GM20000 (cell line): Measurements from ENCODE around the gene PIM1.
"Not testable (repeated sequence)": the region's sequence is repeated elsewhere in the genome, so short reads cannot be mapped to it uniquely, and the experiment has no call there.

Source experiments
- DNase-seq: peaks from one replicate; pipeline ENCODE4 v3.0.0; 2012; ENCODE audit warnings: low spot score
- TF ChIP-seq, protein P1 (sequence below): IDR thresholded peaks from 2 replicates; pipeline ENCODE4 v1.5.1; 2012; ENCODE audit warnings: mild to moderate bottlenecking, control low read depth; ENCODE audit errors: extremely low read depth, missing control alignments

PIM1 gene

DNA sequence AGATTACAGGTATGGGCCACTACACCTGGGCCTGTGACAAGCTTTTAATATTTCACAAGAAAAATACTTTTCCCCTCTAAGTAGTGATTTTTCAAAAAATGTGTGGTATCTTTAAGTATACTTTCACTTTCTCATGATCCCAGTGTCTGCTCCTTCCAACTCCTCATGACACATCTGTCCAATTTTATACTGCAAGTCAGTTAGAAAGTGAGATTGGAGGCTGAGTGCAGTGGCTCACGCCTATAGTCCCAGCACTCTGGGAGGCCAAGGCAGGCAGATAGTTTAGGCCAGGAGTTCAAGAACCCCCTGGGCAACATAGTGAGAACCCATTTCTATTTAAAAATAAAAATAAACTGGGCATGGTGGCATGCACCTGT is 20.2 kb downstream of the PIM1 start:
- TF ChIP-seq, protein P1, sequence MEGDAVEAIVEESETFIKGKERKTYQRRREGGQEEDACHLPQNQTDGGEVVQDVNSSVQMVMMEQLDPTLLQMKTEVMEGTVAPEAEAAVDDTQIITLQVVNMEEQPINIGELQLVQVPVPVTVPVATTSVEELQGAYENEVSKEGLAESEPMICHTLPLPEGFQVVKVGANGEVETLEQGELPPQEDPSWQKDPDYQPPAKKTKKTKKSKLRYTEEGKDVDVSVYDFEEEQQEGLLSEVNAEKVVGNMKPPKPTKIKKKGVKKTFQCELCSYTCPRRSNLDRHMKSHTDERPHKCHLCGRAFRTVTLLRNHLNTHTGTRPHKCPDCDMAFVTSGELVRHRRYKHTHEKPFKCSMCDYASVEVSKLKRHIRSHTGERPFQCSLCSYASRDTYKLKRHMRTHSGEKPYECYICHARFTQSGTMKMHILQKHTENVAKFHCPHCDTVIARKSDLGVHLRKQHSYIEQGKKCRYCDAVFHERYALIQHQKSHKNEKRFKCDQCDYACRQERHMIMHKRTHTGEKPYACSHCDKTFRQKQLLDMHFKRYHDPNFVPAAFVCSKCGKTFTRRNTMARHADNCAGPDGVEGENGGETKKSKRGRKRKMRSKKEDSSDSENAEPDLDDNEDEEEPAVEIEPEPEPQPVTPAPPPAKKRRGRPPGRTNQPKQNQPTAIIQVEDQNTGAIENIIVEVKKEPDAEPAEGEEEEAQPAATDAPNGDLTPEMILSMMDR: no peak
- no peak for DNase-seq

DNA sequence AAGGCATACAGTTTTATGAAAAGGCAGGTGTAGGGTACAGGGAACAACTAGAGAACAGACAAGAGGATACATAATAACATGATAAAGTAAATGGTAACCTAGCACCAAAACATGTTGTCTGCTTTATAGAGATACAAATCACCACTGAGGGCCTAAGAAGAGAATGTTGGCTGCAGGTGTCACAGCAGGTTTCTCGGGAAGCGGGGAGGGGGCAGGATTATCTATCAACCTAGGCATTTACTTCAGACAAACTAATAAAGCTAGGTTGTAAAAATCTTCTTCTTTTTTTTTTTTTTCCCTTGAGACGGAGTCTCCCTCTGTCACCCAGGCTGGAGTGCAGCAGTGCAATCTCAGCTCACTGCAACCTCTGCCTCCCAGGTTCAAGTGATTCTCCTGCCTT is 22.7 kb downstream of the PIM1 start:
- DNase-seq: no peak
- TF ChIP-seq, protein P1: no peak

DNA sequence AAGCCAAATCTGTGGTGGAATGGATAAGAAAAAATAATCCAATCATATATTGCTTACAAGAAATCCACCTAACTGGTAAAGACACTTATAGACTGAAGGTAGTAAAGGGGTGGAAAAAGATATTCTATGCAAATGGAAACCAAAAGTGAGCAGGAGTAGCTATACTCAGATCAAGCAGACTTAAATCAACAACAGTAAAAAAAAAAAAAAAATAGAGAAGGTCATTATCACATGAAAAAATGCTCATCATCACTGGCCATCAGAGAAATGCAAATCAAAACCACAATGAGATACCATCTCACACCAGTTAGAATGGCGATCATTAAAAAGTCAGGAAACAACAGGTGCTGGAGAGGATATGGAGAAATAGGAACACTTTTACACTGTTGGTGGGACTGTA is 24.9 kb downstream of the PIM1 start:
- not testable (repeated sequence) for DNase-seq

DNA sequence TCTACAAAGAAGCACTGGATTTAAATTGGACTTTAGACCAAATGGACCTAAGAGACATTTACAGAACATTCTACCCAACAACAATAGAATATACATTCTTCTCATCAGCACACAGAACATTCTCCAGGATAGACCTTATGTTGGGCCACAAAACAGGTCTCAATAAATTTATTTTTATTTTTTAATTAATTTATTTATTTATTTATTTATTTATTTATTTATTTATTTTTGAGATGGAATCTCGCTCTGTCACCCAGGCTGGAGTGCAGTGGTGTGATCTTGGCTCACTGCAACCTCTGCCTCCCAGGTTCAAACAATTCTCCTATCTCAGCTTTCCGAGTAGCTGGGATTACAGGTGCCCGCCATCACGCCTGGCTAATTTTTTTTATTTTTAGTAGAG is 26.5 kb downstream of the PIM1 start:
- DNase-seq: not testable (repeated sequence)

DNA sequence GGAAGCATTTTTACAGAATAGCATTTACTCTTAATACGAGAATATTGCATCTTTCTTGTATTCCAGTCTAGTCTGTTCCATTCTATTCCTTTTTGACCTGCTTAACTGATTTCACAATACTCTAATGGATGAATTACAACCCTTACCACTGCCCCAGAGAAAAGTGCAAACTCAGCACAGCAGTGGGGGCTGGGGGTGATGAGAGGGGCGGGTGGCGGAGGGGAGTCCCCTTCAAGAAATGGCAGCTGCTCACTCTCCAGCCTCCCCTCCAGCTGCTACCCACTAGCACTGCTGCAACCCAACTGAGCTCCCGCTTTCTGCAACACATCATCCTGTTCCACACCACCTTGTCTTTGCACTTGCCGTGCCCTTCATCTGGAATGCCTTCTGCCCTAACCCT is 30.1 kb downstream of the PIM1 start:
- TF ChIP-seq, protein P1: no peak
- no peak for DNase-seq

DNA sequence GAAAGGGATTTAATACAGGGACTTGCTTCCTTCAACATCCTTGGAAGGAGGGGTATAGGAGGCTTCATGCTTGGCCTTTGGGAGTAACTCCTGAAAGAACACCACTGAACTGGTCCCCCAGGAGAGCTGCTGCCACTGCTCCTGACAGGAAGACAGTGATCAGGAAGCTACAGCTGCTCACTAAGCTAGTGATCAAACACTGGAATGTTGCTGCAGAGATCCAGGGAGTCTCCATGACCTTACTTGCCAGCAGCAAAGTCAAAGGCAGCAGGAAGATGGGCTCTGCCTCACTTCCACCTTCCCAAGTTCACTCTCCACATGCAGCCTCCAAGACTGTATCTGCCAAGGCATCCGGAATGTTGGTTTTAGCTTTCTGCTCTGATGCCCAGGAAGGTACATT is 31.8 kb downstream of the PIM1 start:
- DNase-seq: no peak
- TF ChIP-seq, protein P1: no peak

DNA sequence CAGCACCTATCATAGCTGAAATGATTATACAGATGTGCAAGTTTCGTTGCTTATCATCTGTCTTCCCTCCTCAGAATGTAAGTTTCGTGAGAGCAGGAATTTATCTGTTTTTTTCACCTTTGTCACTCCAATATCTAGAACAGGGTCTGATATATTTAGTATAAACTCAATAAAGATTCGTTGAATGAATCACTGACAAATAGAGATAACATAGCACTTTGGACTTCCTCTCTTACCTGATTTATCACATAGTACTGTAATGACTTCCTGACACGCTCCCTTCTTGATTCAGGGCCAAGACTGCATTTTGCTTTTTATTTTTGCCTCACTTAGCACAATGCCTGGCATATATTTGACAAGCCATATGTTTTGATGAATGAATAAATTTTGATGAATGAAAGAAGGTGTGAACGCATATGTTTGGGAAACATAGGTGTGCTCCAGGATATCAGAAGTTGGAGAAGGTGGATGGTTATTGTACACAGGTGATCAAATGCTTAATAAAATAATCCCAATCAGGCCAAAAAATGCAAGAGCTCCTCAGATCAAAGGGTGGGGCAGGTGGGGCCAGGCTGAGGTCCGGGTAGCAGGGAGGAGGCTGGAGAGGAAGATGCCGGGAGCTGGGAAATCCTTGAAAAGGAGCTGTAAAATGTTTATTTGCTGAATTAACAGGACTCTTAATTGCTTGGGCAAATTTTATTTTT is 33.0 kb downstream of the PIM1 start:
- TF ChIP-seq, protein P1: no peak
- DNase-seq: no peak

DNA sequence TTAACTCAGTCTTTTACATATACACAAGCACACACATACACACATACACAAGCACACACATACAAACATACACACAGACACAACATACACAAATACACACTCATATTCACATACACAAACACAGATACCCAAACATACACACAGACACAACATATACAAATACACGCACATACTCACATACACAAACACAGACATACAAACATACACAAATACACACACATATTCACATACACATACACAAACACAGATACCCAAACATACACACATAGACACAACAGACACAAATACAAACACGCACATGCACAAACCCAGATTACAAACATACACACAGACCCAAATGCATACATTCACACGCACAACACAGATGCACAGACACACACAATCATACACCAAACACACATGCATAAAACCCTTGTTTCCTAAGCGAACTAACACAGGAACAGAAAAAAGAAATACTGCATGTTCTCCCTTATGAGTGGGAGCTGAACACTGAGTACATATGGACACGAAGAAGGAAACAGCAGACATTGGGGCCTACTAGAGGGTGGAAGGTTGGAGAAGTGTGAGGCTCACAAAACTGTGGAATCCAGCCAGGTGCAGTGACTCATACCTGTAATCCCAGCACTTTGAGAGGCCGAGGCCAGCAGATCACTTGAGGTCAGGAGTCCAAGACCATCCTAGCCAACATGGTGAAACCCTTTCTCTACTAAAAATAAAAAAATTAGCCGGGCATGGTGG is 34.2 kb downstream of the PIM1 start:
- no peak for DNase-seq
- TF ChIP-seq, protein P1: no peak
